Right ventricle myocardium inferior (tissue), 1 donor: ENCODE results near the gene SCNN1G. TPM values are rescaled to one million over a fixed set of nuclear protein-coding genes. Genes with fewer than 3 reads are reported as not detected.
A peak's percentile ranks its signal among the peaks of the same experiment; 100 is the strongest.
"Not testable (repeated sequence)": the region's sequence is repeated elsewhere in the genome, so short reads cannot be mapped to it uniquely, and the experiment has no call there.

Source experiments
- ATAC-seq: fragments of 200-7000 bp; cut with Tn5 transposase; one replicate; pipeline ENCODE4 v1.9.1; 2020; ENCODE audit warnings: mild to moderate bottlenecking, moderate library complexity
- DNase-seq: peaks from one replicate; pipeline ENCODE4 v3.0.0; 2021; ENCODE audit errors: missing footprints
- intact Hi-C: fragments of 100-400 bp; cut with DNase I; formaldehyde crosslinking; loops from one replicate; pipeline ENCODE4 v1.11.0; 2022
- total RNA-seq: library from RNA; stranded (reverse); fragmentation: NEBNext Ultra II Directional; extraction: Animal tissue kit (Norgen Biotek cat#: 25700); gene quantifications from one replicate; pipeline ENCODE4 v1.2.1, GENCODE V29; 2021
- donor health status: DM: no; HTN: yes; CAD: no; lungs with severe emphysema.

The SCNN1G gene
- total RNA-seq, 1 donor from 2014 or later: 0.30 TPM

DNA sequence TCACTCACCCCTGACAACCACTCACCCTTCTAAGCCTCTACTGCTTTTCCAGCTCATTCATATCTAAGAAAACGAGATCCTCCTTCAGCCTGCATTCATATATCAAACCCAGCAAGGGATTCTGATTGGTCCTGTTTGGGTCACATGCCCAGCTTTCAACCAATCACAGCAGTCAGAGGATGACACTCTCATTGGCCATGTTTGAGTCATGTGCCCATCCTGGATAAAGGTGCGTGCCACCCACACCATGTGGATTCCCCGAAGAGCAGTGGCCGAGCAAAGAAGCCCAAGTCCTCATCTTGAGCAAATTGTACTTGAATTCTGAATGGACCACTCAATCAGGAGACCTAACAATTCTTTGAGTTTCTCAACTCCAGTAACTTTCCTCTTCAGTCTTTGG is 45.0 kb downstream of the SCNN1G start:
- intact Hi-C loops: no loop called here
- ATAC-seq (no peak), DNase-seq (no peak)

DNA sequence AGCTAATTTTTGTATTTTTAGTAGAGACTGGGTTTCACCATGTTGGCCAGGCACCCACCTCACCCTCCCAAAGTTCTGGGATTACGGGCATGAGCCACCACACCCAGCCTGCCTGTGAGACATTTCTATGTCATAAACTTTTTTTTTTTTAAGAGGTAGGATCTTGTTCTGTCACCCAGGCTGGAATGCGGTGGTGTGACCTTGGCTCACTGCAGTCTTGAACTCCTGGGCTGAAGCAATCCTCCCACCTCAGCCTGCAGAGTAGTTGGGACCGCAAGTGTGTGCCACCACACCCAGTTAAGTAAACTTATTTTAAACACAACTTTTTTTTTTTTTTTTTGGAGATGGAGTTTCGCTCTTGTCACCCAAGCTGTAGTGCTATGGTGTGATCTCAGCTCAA is 47.2 kb downstream of the SCNN1G start:
- intact Hi-C loops: no loop called here
- ATAC-seq (no peak), DNase-seq (no peak)

GRCh38 chr16:23232806-23233205 is 50.3 kb downstream of the SCNN1G start:
- intact Hi-C loops: no loop called here
- ATAC-seq: no peak
- DNase-seq: no peak

DNA sequence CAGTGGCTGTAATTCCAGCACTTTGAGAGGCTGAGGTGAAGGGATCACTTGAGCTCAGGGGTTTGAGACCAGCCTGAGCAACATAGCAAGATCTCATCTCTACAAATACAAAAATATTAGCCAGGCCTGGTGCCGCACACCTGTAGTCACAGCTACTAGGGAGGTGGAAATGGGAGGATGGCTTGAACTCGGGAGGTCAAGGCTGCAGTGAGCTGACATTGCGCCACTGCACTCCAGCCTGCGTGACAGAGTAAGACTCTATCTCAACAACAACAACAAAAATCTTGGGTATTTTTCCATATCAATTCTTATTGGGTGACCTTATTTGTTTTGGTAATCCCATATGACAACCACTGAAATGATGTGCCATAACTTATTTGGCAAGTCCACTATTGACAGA is 52.6 kb downstream of the SCNN1G start:
- intact Hi-C loops: no loop called here
- ATAC-seq (no peak), DNase-seq (no peak)

- ATAC-seq (no peak), DNase-seq (no peak)
- intact Hi-C loops: no loop called here
These were observed 54.4 kb downstream of the SCNN1G start for GRCh38 chr16:23236983-23237382.

GRCh38 chr16:23240994-23241393 is 58.4 kb downstream of the SCNN1G start:
- no peak for DNase-seq
- no peak for ATAC-seq
- intact Hi-C loops: loop anchor here (5.0 kb wide), 2 partner anchors 54 to 151 kb away; no protein-coding TSS in a partner anchor

GRCh38 chr16:23244122-23244521 is 61.6 kb downstream of the SCNN1G start:
- no peak for DNase-seq
- no peak for ATAC-seq
- intact Hi-C loops: loop anchor here (5.0 kb wide), 2 partner anchors 57 to 148 kb away; no protein-coding TSS in a partner anchor

DNA sequence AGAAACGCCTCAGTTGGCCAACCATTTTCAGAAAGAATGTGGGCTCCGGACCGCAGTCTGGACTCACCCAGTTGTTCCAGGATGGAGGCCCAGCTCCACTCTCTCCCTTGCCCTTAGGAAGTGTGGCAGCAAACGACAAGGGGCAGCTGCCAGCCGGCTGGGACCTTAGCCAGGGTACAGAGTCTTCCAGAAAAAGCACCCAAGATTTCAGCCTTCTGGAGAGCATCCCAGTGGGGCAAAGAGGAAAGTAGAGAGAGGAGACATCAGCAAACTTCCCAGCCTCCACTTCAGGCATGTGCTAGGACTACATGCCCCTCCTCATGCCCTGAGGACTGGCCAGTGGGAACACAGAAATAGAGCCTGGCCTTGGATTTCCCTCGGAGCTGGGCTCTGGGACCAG is 62.7 kb downstream of the SCNN1G start:
- ATAC-seq (peak; percentile 80), DNase-seq (peak; percentile 76)
- intact Hi-C loops: no loop called here

DNA sequence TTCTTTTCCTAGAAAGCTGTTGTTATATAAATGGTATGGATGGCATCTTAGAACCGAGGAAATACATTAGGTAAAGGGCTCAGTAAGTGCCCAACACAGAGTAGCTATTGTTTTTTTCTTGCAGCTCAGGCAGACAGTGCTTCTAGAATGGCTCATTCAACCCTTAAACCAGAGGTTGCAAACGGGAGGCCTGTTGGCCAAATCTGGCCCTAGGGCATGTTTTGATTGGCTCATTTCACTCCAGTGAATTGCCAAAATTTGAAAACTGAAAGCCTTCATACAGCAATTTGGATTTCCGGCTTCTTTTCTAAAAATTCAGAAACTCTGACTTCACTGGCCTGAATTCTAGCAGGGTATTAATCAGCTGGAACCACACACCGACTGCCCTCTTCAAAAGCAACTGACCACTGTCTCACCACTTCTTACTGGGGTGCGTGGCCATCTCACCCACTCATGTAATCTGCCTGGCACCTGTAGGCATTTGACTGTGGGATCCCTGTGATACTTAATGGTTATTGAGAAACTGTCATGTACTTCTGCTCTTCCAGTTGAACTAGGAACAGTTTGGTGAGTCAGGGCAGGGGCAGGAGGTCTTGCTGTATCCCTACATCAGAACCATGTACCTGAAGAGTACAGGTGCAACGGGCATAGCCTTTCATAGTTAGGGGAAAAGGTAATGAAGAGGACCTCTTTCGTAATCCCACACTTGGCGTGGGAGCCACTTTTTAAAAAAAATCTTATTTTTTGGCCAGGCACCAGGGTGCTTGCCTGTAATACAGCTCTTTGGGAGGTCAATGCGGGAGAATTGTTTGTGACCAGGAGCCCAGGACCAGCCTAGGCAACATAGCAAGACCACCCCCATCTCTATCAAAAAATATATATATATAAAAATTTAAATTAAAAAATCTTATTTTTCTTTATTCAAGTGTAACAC is 66.0 kb downstream of the SCNN1G start:
- DNase-seq (no peak), ATAC-seq (peak; percentile 58)

DNA sequence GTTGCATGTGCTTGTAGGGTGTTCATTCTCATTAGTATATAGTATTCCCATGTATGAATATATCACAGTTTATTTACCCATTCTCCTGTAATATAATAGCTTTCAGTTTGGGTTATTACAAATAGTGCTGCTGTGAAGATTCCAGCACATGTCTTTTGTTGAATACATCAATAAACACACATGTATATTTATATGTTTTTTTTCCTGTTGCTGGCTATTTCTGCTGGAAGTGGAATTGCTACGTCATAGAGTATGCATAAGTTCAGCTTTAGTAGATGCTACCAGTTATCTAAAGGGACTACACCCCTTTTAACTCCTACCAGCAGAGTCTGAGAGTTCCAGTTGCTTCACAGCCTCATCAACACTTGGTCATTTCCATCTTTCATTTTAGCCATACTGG is 67.3 kb downstream of the SCNN1G start:
- no peak for ATAC-seq
- intact Hi-C loops: no loop called here
- no peak for DNase-seq

More for the DNA sequence above, 66.0 kb downstream of the SCNN1G start:
- intact Hi-C loops: no loop called here

DNA sequence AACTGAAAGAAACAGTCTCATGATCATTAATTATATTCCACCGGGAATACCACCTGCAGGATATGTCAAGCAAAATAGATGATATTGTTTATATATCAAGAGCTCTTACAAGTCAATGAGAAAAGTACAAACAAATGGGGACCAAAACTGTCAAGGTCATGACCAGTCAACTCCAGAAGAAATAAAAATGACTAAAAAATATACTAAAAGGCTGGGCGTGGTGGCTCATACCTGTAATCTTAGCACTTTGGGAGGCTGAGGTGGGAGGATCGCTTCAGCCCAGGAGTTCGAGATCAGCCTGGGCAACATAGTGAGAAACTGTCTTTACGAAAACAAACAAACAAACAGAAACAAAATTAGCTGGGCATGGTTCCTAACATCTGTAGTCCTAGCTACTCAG is 69.8 kb downstream of the SCNN1G start:
- ATAC-seq (no peak), DNase-seq (no peak)
- intact Hi-C loops: no loop called here

DNA sequence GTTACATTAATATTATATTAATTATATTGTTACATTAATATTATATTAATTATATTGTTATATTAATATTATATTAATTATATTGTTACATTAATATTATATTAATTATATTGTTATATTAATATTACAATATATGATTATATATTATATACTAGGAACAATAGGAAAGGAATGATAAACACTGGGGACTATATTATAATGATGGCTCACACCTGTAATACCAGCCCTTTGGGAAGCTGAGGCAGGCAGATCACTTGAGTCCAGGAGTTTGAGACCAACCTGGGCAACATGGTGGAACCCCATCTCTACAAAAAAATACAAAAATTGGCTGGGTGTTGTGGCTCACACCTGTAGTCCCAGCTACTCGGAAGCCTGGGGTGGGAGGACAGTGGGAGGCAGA is 71.1 kb downstream of the SCNN1G start:
- DNase-seq, intact Hi-C loops: not testable (repeated sequence)

DNA sequence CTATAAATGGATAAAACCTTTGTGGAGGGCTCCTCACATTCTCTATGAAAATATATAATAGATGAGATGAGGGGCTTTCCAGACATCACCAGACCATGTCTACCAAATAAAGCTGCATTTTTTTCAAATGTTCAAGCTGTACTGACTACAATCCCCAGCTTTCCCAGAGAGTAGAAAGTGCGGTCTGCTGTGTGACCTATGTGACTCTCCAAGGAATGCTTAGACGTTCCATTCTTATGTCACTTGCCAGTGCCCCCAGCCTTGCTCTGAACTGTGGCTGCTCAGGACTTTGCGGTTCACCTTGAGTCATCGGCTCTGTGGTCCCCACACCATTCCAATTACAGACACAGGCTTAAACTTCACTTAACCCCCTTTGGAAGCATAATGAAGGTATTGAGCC is 71.8 kb downstream of the SCNN1G start:
- ATAC-seq (no peak), DNase-seq (no peak)
- intact Hi-C loops: no loop called here

More for the DNA sequence above, 71.1 kb downstream of the SCNN1G start:
- ATAC-seq: not testable (repeated sequence)

DNA sequence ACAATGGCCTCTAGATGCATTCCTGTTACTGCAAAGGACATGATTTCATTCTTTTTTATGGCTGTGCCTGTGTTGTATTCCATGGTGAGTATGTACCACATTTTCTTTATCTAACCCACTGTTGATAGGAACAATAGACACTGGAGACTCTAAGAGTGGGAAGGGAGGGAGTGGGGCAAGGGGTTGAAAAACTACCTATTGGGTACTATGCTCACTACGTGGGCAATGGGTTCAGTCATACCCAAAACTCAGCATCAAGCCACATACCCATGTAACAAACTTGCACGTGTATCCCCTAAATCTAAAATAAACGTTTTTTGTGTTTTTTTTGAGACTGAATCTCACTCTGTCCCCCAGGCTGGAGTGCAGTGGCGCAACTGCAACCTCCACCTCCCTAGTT is 72.5 kb downstream of the SCNN1G start:
- no peak for ATAC-seq
- DNase-seq: no peak
- intact Hi-C loops: no loop called here

GRCh38 chr16:23256440-23256839 is 73.9 kb downstream of the SCNN1G start:
- intact Hi-C loops: loop anchor here (1.0 kb wide), 1 partner anchor 18 kb away; no protein-coding TSS in a partner anchor
- ATAC-seq: no peak
- DNase-seq: no peak

- DNase-seq: no peak
- ATAC-seq: no peak
- intact Hi-C loops: no loop called here
These were observed 75.1 kb downstream of the SCNN1G start for GRCh38 chr16:23257682-23258081.

DNA sequence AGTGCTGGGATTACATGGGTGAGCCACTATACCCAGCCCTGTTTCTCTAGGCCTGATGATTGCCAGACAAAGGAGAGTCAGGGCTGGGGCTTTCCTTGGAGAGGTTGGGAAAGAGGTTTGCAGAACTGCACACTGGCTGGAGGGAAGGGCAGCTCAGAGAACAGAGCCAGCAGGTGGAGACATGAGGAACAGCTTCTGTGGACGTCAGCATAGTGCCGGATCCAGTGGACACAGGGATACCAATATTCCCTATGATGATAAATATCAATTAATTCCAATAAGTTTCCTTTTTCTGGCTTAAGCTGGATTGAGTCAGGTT is 76.3 kb downstream of the SCNN1G start:
- ATAC-seq (no peak), DNase-seq (no peak)
- intact Hi-C loops: no loop called here
